Measurements from ENCODE around the gene PCOLCE2.

- TF ChIP-seq CEBPB (IDR thresholded peaks at IDR 0.05) (no peak), RAD21 (IDR thresholded peaks at IDR 0.05; ENCODE audit: low read depth) (no peak), EP300 (IDR thresholded peaks at IDR 0.05; ENCODE audit: borderline replicate concordance) (no peak), MAX (IDR thresholded peaks at IDR 0.05) (no peak), CREB1 (IDR thresholded peaks at IDR 0.05; ENCODE audit: low read depth) (no peak), TAF1 (IDR thresholded peaks at IDR 0.05; ENCODE audit: low read depth) (no peak)
- TF ChIP-seq, protein P1, sequence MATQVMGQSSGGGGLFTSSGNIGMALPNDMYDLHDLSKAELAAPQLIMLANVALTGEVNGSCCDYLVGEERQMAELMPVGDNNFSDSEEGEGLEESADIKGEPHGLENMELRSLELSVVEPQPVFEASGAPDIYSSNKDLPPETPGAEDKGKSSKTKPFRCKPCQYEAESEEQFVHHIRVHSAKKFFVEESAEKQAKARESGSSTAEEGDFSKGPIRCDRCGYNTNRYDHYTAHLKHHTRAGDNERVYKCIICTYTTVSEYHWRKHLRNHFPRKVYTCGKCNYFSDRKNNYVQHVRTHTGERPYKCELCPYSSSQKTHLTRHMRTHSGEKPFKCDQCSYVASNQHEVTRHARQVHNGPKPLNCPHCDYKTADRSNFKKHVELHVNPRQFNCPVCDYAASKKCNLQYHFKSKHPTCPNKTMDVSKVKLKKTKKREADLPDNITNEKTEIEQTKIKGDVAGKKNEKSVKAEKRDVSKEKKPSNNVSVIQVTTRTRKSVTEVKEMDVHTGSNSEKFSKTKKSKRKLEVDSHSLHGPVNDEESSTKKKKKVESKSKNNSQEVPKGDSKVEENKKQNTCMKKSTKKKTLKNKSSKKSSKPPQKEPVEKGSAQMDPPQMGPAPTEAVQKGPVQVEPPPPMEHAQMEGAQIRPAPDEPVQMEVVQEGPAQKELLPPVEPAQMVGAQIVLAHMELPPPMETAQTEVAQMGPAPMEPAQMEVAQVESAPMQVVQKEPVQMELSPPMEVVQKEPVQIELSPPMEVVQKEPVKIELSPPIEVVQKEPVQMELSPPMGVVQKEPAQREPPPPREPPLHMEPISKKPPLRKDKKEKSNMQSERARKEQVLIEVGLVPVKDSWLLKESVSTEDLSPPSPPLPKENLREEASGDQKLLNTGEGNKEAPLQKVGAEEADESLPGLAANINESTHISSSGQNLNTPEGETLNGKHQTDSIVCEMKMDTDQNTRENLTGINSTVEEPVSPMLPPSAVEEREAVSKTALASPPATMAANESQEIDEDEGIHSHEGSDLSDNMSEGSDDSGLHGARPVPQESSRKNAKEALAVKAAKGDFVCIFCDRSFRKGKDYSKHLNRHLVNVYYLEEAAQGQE (IDR thresholded peaks at IDR 0.05; ENCODE audit: low read depth), result no peak
These were observed 110.3 kb downstream of the PCOLCE2 start for GRCh38 chr3:142778541-142778940.
